ENCODE results near the gene PLOD1.

GRCh38 chr1:11944358-11944931, 9.9 kb downstream of the PLOD1 start:
- TF ChIP-seq, protein P1, sequence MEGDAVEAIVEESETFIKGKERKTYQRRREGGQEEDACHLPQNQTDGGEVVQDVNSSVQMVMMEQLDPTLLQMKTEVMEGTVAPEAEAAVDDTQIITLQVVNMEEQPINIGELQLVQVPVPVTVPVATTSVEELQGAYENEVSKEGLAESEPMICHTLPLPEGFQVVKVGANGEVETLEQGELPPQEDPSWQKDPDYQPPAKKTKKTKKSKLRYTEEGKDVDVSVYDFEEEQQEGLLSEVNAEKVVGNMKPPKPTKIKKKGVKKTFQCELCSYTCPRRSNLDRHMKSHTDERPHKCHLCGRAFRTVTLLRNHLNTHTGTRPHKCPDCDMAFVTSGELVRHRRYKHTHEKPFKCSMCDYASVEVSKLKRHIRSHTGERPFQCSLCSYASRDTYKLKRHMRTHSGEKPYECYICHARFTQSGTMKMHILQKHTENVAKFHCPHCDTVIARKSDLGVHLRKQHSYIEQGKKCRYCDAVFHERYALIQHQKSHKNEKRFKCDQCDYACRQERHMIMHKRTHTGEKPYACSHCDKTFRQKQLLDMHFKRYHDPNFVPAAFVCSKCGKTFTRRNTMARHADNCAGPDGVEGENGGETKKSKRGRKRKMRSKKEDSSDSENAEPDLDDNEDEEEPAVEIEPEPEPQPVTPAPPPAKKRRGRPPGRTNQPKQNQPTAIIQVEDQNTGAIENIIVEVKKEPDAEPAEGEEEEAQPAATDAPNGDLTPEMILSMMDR (tag by site-specific recombination; IDR thresholded peaks at IDR 0.05), result no peak
- TF ChIP-seq, protein P2, sequence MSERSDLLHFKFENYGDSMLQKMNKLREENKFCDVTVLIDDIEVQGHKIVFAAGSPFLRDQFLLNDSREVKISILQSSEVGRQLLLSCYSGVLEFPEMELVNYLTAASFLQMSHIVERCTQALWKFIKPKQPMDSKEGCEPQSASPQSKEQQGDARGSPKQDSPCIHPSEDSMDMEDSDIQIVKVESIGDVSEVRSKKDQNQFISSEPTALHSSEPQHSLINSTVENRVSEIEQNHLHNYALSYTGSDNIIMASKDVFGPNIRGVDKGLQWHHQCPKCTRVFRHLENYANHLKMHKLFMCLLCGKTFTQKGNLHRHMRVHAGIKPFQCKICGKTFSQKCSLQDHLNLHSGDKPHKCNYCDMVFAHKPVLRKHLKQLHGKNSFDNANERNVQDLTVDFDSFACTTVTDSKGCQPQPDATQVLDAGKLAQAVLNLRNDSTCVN (tag by site-specific recombination; optimal IDR thresholded peaks at IDR 0.05), result peak; percentile 57
- TF ChIP-seq, protein P3, sequence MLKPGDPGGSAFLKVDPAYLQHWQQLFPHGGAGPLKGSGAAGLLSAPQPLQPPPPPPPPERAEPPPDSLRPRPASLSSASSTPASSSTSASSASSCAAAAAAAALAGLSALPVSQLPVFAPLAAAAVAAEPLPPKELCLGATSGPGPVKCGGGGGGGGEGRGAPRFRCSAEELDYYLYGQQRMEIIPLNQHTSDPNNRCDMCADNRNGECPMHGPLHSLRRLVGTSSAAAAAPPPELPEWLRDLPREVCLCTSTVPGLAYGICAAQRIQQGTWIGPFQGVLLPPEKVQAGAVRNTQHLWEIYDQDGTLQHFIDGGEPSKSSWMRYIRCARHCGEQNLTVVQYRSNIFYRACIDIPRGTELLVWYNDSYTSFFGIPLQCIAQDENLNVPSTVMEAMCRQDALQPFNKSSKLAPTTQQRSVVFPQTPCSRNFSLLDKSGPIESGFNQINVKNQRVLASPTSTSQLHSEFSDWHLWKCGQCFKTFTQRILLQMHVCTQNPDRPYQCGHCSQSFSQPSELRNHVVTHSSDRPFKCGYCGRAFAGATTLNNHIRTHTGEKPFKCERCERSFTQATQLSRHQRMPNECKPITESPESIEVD (tag by site-specific recombination; IDR thresholded peaks at IDR 0.05), result no peak; the same call in 1 of the 2 replicates
- TF ChIP-seq, protein P4, sequence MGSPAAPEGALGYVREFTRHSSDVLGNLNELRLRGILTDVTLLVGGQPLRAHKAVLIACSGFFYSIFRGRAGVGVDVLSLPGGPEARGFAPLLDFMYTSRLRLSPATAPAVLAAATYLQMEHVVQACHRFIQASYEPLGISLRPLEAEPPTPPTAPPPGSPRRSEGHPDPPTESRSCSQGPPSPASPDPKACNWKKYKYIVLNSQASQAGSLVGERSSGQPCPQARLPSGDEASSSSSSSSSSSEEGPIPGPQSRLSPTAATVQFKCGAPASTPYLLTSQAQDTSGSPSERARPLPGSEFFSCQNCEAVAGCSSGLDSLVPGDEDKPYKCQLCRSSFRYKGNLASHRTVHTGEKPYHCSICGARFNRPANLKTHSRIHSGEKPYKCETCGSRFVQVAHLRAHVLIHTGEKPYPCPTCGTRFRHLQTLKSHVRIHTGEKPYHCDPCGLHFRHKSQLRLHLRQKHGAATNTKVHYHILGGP (tag by site-specific recombination; IDR thresholded peaks at IDR 0.05), result peak; percentile 28; the same call in 1 of the 2 replicates
- TF ChIP-seq ZNF239 (tag by site-specific recombination; IDR thresholded peaks at IDR 0.05), result no peak
- peak; percentile 84 for TF ChIP-seq GLIS2 (tag by site-specific recombination; IDR thresholded peaks at IDR 0.05)
- TF ChIP-seq PATZ1 (tag by site-specific recombination; IDR thresholded peaks at IDR 0.05), result peak; percentile 98
- peak; percentile 78; the same call in 1 of the 2 replicates for TF ChIP-seq PRDM1 (tag by site-specific recombination; IDR thresholded peaks at IDR 0.05)
- TF ChIP-seq ZNF157 (tag by site-specific recombination; IDR thresholded peaks at IDR 0.05), result peak; percentile 23; the same call in 1 of the 2 replicates
- TF ChIP-seq ATF2 (tag by site-specific recombination; IDR thresholded peaks at IDR 0.05; ENCODE audit: low read depth), result no peak
- no peak for TF ChIP-seq ZNF146 (tag by site-specific recombination; IDR thresholded peaks at IDR 0.05)
- TF ChIP-seq REST (tag by site-specific recombination; IDR thresholded peaks at IDR 0.05), result no peak
- no peak for TF ChIP-seq YY1 (tag by site-specific recombination; IDR thresholded peaks at IDR 0.05)
